ENCODE measurements around the gene PDE7B. TPM values are rescaled to one million over a fixed set of nuclear protein-coding genes. Genes with fewer than 3 reads are reported as not detected.

The PDE7B gene
- total and polyA plus RNA-seq, 2 of the 13 experiments (the other 11 are each of a cell fraction or from before 2014, with no cell fraction given), result not detected

GRCh38 chr6:136147342-136147741, 295.8 kb downstream of the PDE7B start:
- no peak for FAIRE-seq

More at GRCh38 chr6:136147342-136147741, 295.8 kb downstream of the PDE7B start:
- Histone ChIP-seq H3K9ac (ENCODE audit: insufficient read depth, low read depth, low read length) (no peak overlapping the region), H3K27ac (ENCODE audit: extremely low read length, insufficient read depth, low read length) (no peak overlapping the region), H3K27me3 (ENCODE audit: control insufficient read depth in 1 of 2, insufficient read depth in 2 of 2, low read length in 2 of 2) (no peaks in the 10 kb centered on the region), H3K36me3 (replicated peaks in 1 of 2; ENCODE audit: control insufficient read depth in 1 of 2, insufficient read depth in 2 of 2, low read length in 2 of 2) (no peaks in the 10 kb centered on the region), H2AFZ (ENCODE audit: low read length) (no peak overlapping the region), H3K4me2 (ENCODE audit: low read depth, low read length) (no peak overlapping the region), H3K79me2 (ENCODE audit: insufficient read depth, low read length) (no peaks in the 10 kb centered on the region), H3K4me3 (replicated peaks in 1 of 3; ENCODE audit: insufficient read depth in 1 of 3, low read depth in 2 of 3, low read length in 3 of 3) (no peak overlapping the region), H4K20me1 (ENCODE audit: insufficient read depth, low read length) (no peaks in the 10 kb centered on the region), H3K9me3 (ENCODE audit: low read length) (no peaks in the 10 kb centered on the region), H3K4me1 (ENCODE audit: insufficient read depth, low read length) (no peaks in the 10 kb centered on the region)
- POLR2A ChIA-PET, result no interaction called here
- no peak for ATAC-seq
- DNase-seq (ENCODE audit: low spot score), result no peak
- in situ Hi-C loops (cut with HindIII; ENCODE audit: extremely low pct_ligation_motif_present, low pct_unique_long_range_greater_than_20kb) (no loop called here), intact Hi-C loops (cut with micrococcal nuclease; ENCODE audit: unreplicated experiment) (no loop called here)
- no peak for TF ChIP-seq ZNF20 (CRISPR knock-in tag; IDR thresholded peaks at IDR 0.05)
- no peak for TF ChIP-seq IRF2 (CRISPR knock-in tag; IDR thresholded peaks at IDR 0.05)
- TF ChIP-seq TARDBP (CRISPR knock-in tag; IDR thresholded peaks at IDR 0.05), result no peak
- no peak for TF ChIP-seq JUND (CRISPR knock-in tag; IDR thresholded peaks at IDR 0.05)
- TF ChIP-seq FOXO4 (CRISPR knock-in tag; conservative IDR thresholded peaks at IDR 0.05), result no peak
- TF ChIP-seq KDM6A (CRISPR knock-in tag; IDR thresholded peaks at IDR 0.05; ENCODE audit: low read depth), result no peak
- no peak for TF ChIP-seq ZNF704 (CRISPR knock-in tag; IDR thresholded peaks at IDR 0.05; ENCODE audit: borderline replicate concordance)
- no peak for TF ChIP-seq ZNF549 (CRISPR knock-in tag; IDR thresholded peaks at IDR 0.05)
- no peak for TF ChIP-seq ZNF775 (CRISPR knock-in tag; IDR thresholded peaks at IDR 0.05; ENCODE audit: borderline replicate concordance)
- no peak for TF ChIP-seq ZNF44 (CRISPR knock-in tag; IDR thresholded peaks at IDR 0.05)
- no peak for TF ChIP-seq DPF2 (CRISPR knock-in tag; IDR thresholded peaks at IDR 0.05; ENCODE audit: borderline replicate concordance, low read depth)
- TF ChIP-seq RNF2 (conservative IDR thresholded peaks at IDR 0.05; ENCODE audit: low read depth), result no peak
- no peak for TF ChIP-seq ZNF431 (CRISPR knock-in tag; IDR thresholded peaks at IDR 0.05; ENCODE audit: borderline replicate concordance, low read depth)
- no TSS peak for BruUV-seq (replicated peaks)
- 0% methylated on average over 2 of the region's 2 CpGs for WGBS (ENCODE audit: low lambda C conversion rate)
- CTCF ChIA-PET (ENCODE audit: low intra/inter-chr PET ratio, low total read pairs), result no interaction called here
